Osteocyte (in vitro differentiated cells): ENCODE measurements around the gene UBE2R2. TPM values are rescaled to one million over a fixed set of nuclear protein-coding genes. Genes with fewer than 3 reads are reported as not detected.
"Not testable (repeated sequence)": the region's sequence is repeated elsewhere in the genome, so short reads cannot be mapped to it uniquely, and the experiment has no call there.

ENCODE experiments used
- DNase-seq: peaks from one replicate; pipeline ENCODE4 v3.0.0; 2021; ENCODE audit warnings: mixed read lengths; ENCODE audit not compliant: unreplicated experiment; ENCODE audit errors: extremely low spot score
- H3K27ac Mint-ChIP-seq: one replicate; pipeline ENCODE4 v1.8.0; 2021; ENCODE audit warnings: mild to moderate bottlenecking, mixed read lengths; ENCODE audit not compliant: unreplicated experiment
- H3K27me3 Mint-ChIP-seq: one replicate; pipeline ENCODE4 v1.8.0; 2021; ENCODE audit warnings: mixed read lengths; ENCODE audit not compliant: unreplicated experiment
- H3K36me3 Mint-ChIP-seq: one replicate; pipeline ENCODE4 v1.8.0; 2021; ENCODE audit warnings: mixed read lengths; ENCODE audit not compliant: unreplicated experiment
- H3K4me1 Mint-ChIP-seq: one replicate; pipeline ENCODE4 v1.8.0; 2021; ENCODE audit warnings: mixed read lengths; ENCODE audit not compliant: unreplicated experiment
- H3K4me3 Mint-ChIP-seq: one replicate; pipeline ENCODE4 v1.8.0; 2021; ENCODE audit warnings: mild to moderate bottlenecking, moderate library complexity, mixed read lengths; ENCODE audit not compliant: unreplicated experiment
- H3K9me3 Mint-ChIP-seq: one replicate; pipeline ENCODE4 v1.8.0; 2021; ENCODE audit warnings: mixed read lengths; ENCODE audit not compliant: unreplicated experiment
- CTCF ChIP-seq: fragments of 200-600 bp; sonication (generic); IDR thresholded peaks from 2 replicates; pipeline ENCODE4 v1.5.0; 2021; ENCODE audit warnings: antibody characterized with exemption, mild to moderate bottlenecking, moderate library complexity
- total RNA-seq: library from RNA; stranded (reverse); gene quantifications from 2 replicates; pipeline ENCODE4 v1.2.1, GENCODE V29; 2021

Gene UBE2R2
- total RNA-seq, 1 donor from 2014 or later = 48.1 TPM

GRCh38 chr9:33950371-33950770, 133.4 kb downstream of the UBE2R2 start:
- Mint-ChIP-seq H3K27ac (no peak overlapping the region), H3K27me3 (no peaks in the 10 kb centered on the region), H3K9me3 (no peaks in the 10 kb centered on the region), H3K4me1 (peaks cover 34% of the 10 kb centered on the region), H3K4me3 (no peak overlapping the region), H3K36me3 (peaks cover 47% of the 10 kb centered on the region)
- no peak for TF ChIP-seq CTCF
- DNase-seq = no peak

GRCh38 chr9:33952066-33952465, 135.1 kb downstream of the UBE2R2 start:
- Mint-ChIP-seq H3K9me3 (no peaks in the 10 kb centered on the region), H3K36me3 (peaks cover 50% of the 10 kb centered on the region), H3K4me3 (no peak overlapping the region), H3K27me3 (no peaks in the 10 kb centered on the region), H3K27ac (no peak overlapping the region), H3K4me1 (peaks cover 19% of the 10 kb centered on the region)
- no peak for TF ChIP-seq CTCF
- no peak for DNase-seq

- Mint-ChIP-seq H3K9me3 (no peaks in the 10 kb centered on the region), H3K4me3 (no peak overlapping the region), H3K4me1 (no peaks in the 10 kb centered on the region), H3K36me3 (peaks cover 56% of the 10 kb centered on the region), H3K27me3 (no peaks in the 10 kb centered on the region), H3K27ac (no peak overlapping the region)
- no peak for TF ChIP-seq CTCF
- no peak for DNase-seq
Observed at GRCh38 chr9:33956544-33956943, 139.6 kb downstream of the UBE2R2 start.

- peaks cover 37% of the 10 kb centered on the region for H3K36me3 Mint-ChIP-seq
- H3K9me3 Mint-ChIP-seq = no peaks in the 10 kb centered on the region
- H3K27me3 Mint-ChIP-seq = no peaks in the 10 kb centered on the region
- no peaks in the 10 kb centered on the region for H3K4me1 Mint-ChIP-seq
- no peak for TF ChIP-seq CTCF
- H3K27ac Mint-ChIP-seq = no peak overlapping the region
- H3K4me3 Mint-ChIP-seq = no peak overlapping the region
- no peak for DNase-seq
Observed at GRCh38 chr9:33959725-33960124, 142.8 kb downstream of the UBE2R2 start.

- H3K36me3 Mint-ChIP-seq = peaks cover 27% of the 10 kb centered on the region
- not testable (repeated sequence) for H3K27me3 Mint-ChIP-seq, H3K4me1 Mint-ChIP-seq, H3K9me3 Mint-ChIP-seq, H3K4me3 Mint-ChIP-seq, H3K27ac Mint-ChIP-seq, DNase-seq
Observed at GRCh38 chr9:33962468-33962867, 145.5 kb downstream of the UBE2R2 start.

- no peak overlapping the region for H3K27ac Mint-ChIP-seq
- no peak for TF ChIP-seq CTCF
- DNase-seq = no peak
- no peaks in the 10 kb centered on the region for H3K9me3 Mint-ChIP-seq
- H3K4me3 Mint-ChIP-seq = no peak overlapping the region
- no peaks in the 10 kb centered on the region for H3K27me3 Mint-ChIP-seq
- no peaks in the 10 kb centered on the region for H3K4me1 Mint-ChIP-seq
- peaks cover 31% of the 10 kb centered on the region for H3K36me3 Mint-ChIP-seq
Observed at GRCh38 chr9:33964086-33964768, 147.3 kb downstream of the UBE2R2 start.
